Measurements from ENCODE around the gene BTBD3.

Gene BTBD3

GRCh38 chr20:11917663-11918062 lies at the start of gene BTBD3:
Gene BTBD3 (plus strand): TSS chr20:11917893. CDS start chr20:11918276, 383 bp downstream.
- peak; percentile 78 for DNase-seq

- no peak for DNase-seq
These were observed 48.1 kb upstream of the BTBD3 start for GRCh38 chr20:11869641-11870040.

GRCh38 chr20:11870411-11870810 lies 47.3 kb upstream of the BTBD3 start:
- DNase-seq: no peak

- no peak for DNase-seq
These were observed 41.1 kb upstream of the BTBD3 start for GRCh38 chr20:11876555-11876954.

GRCh38 chr20:11880680-11881079 lies 37.0 kb upstream of the BTBD3 start:
- DNase-seq: no peak

GRCh38 chr20:11881449-11881848 lies 36.2 kb upstream of the BTBD3 start:
- DNase-seq: no peak

GRCh38 chr20:11882651-11883050 lies 35.0 kb upstream of the BTBD3 start:
- DNase-seq: no peak

GRCh38 chr20:11888648-11889047 lies 29.0 kb upstream of the BTBD3 start:
- DNase-seq: no peak

GRCh38 chr20:11890331-11891076 lies 27.2 kb upstream of the BTBD3 start:
- peak; percentile 72 for DNase-seq

- DNase-seq: no peak
These were observed 26.5 kb upstream of the BTBD3 start for GRCh38 chr20:11891077-11891775.

GRCh38 chr20:11891776-11892545 lies 25.7 kb upstream of the BTBD3 start:
- no peak for DNase-seq

- DNase-seq: no peak
These were observed 23.6 kb upstream of the BTBD3 start for GRCh38 chr20:11894062-11894461.

- no peak for DNase-seq
These were observed 21.8 kb upstream of the BTBD3 start for GRCh38 chr20:11895861-11896387.

- DNase-seq: no peak
These were observed 16.6 kb upstream of the BTBD3 start for GRCh38 chr20:11901127-11901526.

GRCh38 chr20:11902285-11902697 lies 15.4 kb upstream of the BTBD3 start:
- DNase-seq: no peak

- no peak for DNase-seq
These were observed 12.1 kb upstream of the BTBD3 start for GRCh38 chr20:11905460-11906179.

- no peak for DNase-seq
These were observed 10.8 kb upstream of the BTBD3 start for GRCh38 chr20:11906626-11907480.

GRCh38 chr20:11907621-11908020 lies 10.1 kb upstream of the BTBD3 start:
- no peak for DNase-seq

- DNase-seq: no peak
These were observed 5.6 kb upstream of the BTBD3 start for GRCh38 chr20:11912013-11912658.

- no peak for DNase-seq
These were observed 4.9 kb upstream of the BTBD3 start for GRCh38 chr20:11912659-11913415.
